HG02852 (cell line): Measurements from ENCODE around the gene MYOM1.
A peak's percentile ranks its signal among the peaks of the same experiment; 100 is the strongest.

Experiments used
- ATAC-seq: cut with Tn5 transposase; IDR thresholded peaks from one replicate; pipeline ENCODE4 v1.9.1; 2021; ENCODE audit warnings: mild to moderate bottlenecking, moderate library complexity; ENCODE audit not compliant: unreplicated experiment

MYOM1 gene

GRCh38 chr18:3219631-3220335 lies at the start of gene MYOM1:
MYOM1 (minus strand) TSS chr18:3219968; CDS start chr18:3215223, 4,745 bp downstream.
- no peak for ATAC-seq

- no peak for ATAC-seq
These were observed 49.6 kb upstream of the MYOM1 start for GRCh38 chr18:3269241-3269913.

GRCh38 chr18:3268306-3268705 lies 48.5 kb upstream of the MYOM1 start:
- ATAC-seq, result no peak

- no peak for ATAC-seq
These were observed 46.4 kb upstream of the MYOM1 start for GRCh38 chr18:3266062-3266608.

GRCh38 chr18:3265564-3266033 lies 45.8 kb upstream of the MYOM1 start:
- no peak for ATAC-seq

- ATAC-seq, result no peak
These were observed 44.6 kb upstream of the MYOM1 start for GRCh38 chr18:3264362-3264761.

GRCh38 chr18:3263132-3263700 lies 43.4 kb upstream of the MYOM1 start:
- ATAC-seq, result no peak

- peak; percentile 35 for ATAC-seq
These were observed 42.7 kb upstream of the MYOM1 start for GRCh38 chr18:3262234-3263131.

- peak; percentile 83 for ATAC-seq
These were observed 41.8 kb upstream of the MYOM1 start, which contains the start of gene MYL12B for GRCh38 chr18:3261373-3262233. MYL12B (plus strand) TSS chr18:3262133; CDS start chr18:3272899, 10,766 bp downstream.

GRCh38 chr18:3260995-3261372 lies 41.2 kb upstream of the MYOM1 start:
- no peak for ATAC-seq

GRCh38 chr18:3257627-3258120 lies 37.9 kb upstream of the MYOM1 start:
- ATAC-seq, result no peak

GRCh38 chr18:3256693-3257626 lies 37.2 kb upstream of the MYOM1 start:
- no peak for ATAC-seq

GRCh38 chr18:3255611-3256165 lies 35.9 kb upstream of the MYOM1 start:
- ATAC-seq, result no peak

- ATAC-seq, result no peak
These were observed 35.0 kb upstream of the MYOM1 start for GRCh38 chr18:3254725-3255124.

- no peak for ATAC-seq
These were observed 33.1 kb upstream of the MYOM1 start for GRCh38 chr18:3252843-3253242.

- ATAC-seq, result no peak
These were observed 32.2 kb upstream of the MYOM1 start for GRCh38 chr18:3251963-3252277.

- no peak for ATAC-seq
These were observed 31.6 kb upstream of the MYOM1 start for GRCh38 chr18:3251249-3251962.
